Liver (tissue), 9 donors: Measurements from ENCODE around the gene HOXB3. TPM values are rescaled to one million over a fixed set of nuclear protein-coding genes. Genes with fewer than 3 reads are reported as not detected.
A peak's percentile ranks its signal among the peaks of the same experiment; 100 is the strongest.

ENCODE experiments used
- DNase-seq: peaks from one replicate; pipeline ENCODE4 v3.0.0-alpha.2; 2017; ENCODE audit warnings: low spot score
- H3K27ac ChIP-seq, 2 donors: one replicate each; pipeline ENCODE4 v1.7.0; 2013; ENCODE audit warnings: inconsistent platforms in 2 of 2, low read length in 2 of 2, control low read depth in 1 of 2, low read depth in 1 of 2, mild to moderate bottlenecking in 1 of 2
- H3K27me3 ChIP-seq, 4 donors: one replicate each; pipeline versions ENCODE4 v1.6.1 to v1.7.0; 2013; ENCODE audit warnings: low read length in 3 of 4, inconsistent platforms in 1 of 4, mild to moderate bottlenecking in 1 of 4, moderate library complexity in 1 of 4; ENCODE audit not compliant: control insufficient read depth in 4 of 4, insufficient read depth in 4 of 4
- H3K36me3 ChIP-seq, 4 donors: one replicate each; pipeline versions ENCODE4 v1.6.1 to v1.7.0; 2013; ENCODE audit warnings: low read length in 3 of 4, mild to moderate bottlenecking in 3 of 4, low read depth in 1 of 4, moderate library complexity in 1 of 4; ENCODE audit not compliant: control insufficient read depth in 4 of 4, insufficient read depth in 3 of 4
- H3K4me1 ChIP-seq, 4 donors: one replicate each; pipeline versions ENCODE4 v1.6.1 to v1.7.0; 2013; ENCODE audit warnings: low read length in 3 of 4, mild to moderate bottlenecking in 3 of 4, moderate library complexity in 1 of 4; ENCODE audit not compliant: control insufficient read depth in 4 of 4, insufficient read depth in 4 of 4
- H3K4me3 ChIP-seq, 3 donors: one replicate each; pipeline versions ENCODE4 v1.6.1 to v1.7.0; 2013; ENCODE audit warnings: low read length in 3 of 3, control low read depth in 1 of 3, low read depth in 1 of 3, mild to moderate bottlenecking in 1 of 3
- H3K9ac ChIP-seq, 2 donors: one replicate each; pipeline ENCODE4 v1.7.0; 2013; ENCODE audit warnings: low read length in 2 of 2, mild to moderate bottlenecking in 2 of 2, moderate library complexity in 2 of 2, control low read depth in 1 of 2, low read depth in 1 of 2
- H3K9me3 ChIP-seq, 4 donors: one replicate each; pipeline versions ENCODE4 v1.6.1 to v1.7.0; 2013; ENCODE audit warnings: low read length in 3 of 4; ENCODE audit not compliant: control insufficient read depth in 4 of 4
- ATF3 ChIP-seq: IDR thresholded peaks from 2 replicates; pipeline ENCODE4 v1.6.1; 2016; ENCODE audit warnings: antibody characterized with exemption
- CTCF ChIP-seq: fragments of 150-350 bp; IDR thresholded peaks from 2 replicates; pipeline ENCODE4 v1.5.1; 2017; ENCODE audit warnings: improper control_type of control experiment, low read depth, low read length; ENCODE audit not compliant: missing input control
- EGR1 ChIP-seq, 2 donors: IDR thresholded peaks; 2 replicates each; pipeline ENCODE4 v1.6.1; 2016 to 2018; ENCODE audit warnings: antibody characterized with exemption in 2 of 2, low read depth in 2 of 2
- FOXA1 ChIP-seq: IDR thresholded peaks from 2 replicates; pipeline ENCODE4 v1.6.1; 2016; ENCODE audit warnings: antibody characterized with exemption
- FOXA2 ChIP-seq: IDR thresholded peaks from 2 replicates; pipeline ENCODE4 v1.6.1; 2016; ENCODE audit warnings: antibody characterized with exemption
- HNF4A ChIP-seq, 2 donors: conservative IDR thresholded peaks; 2 replicates each; pipeline ENCODE4 v1.6.1; 2016; ENCODE audit warnings: antibody characterized with exemption in 2 of 2, mild to moderate bottlenecking in 2 of 2
- HNF4G ChIP-seq: IDR thresholded peaks from 2 replicates; pipeline ENCODE4 v1.6.1; 2016; ENCODE audit warnings: antibody characterized with exemption
- JUND ChIP-seq, 2 donors: IDR thresholded peaks; 2 replicates each; pipeline ENCODE4 v1.6.1; 2016; ENCODE audit warnings: antibody characterized with exemption in 2 of 2
- MAX ChIP-seq: IDR thresholded peaks from 2 replicates; pipeline ENCODE4 v1.6.1; 2016; ENCODE audit warnings: antibody characterized with exemption
- REST ChIP-seq: IDR thresholded peaks from 2 replicates; pipeline ENCODE4 v1.6.1; 2016; ENCODE audit warnings: antibody characterized with exemption, mild to moderate bottlenecking
- RXRA ChIP-seq, 2 donors: IDR thresholded peaks; 2 replicates each; pipeline ENCODE4 v1.6.1; 2017 to 2018; ENCODE audit warnings: antibody characterized with exemption in 2 of 2, mild to moderate bottlenecking in 1 of 2
- SP1 ChIP-seq: IDR thresholded peaks from 2 replicates; pipeline ENCODE4 v1.6.1; 2018; ENCODE audit warnings: antibody characterized with exemption, mild to moderate bottlenecking
- YY1 ChIP-seq: IDR thresholded peaks from 2 replicates; pipeline ENCODE4 v1.6.1; 2016; ENCODE audit warnings: antibody characterized with exemption, mild to moderate bottlenecking
- WGBS: extraction: QIAGEN DNeasy Blood & Tissue Kit; methylation state at CpG from one replicate; pipeline ENCODE4 v1.1.7; 2013; 5-methylcytosine and 5-hydroxymethylcytosine counted together
- polyA plus RNA-seq, 2 donors: library from polyadenylated mRNA; stranded (reverse) in 1 of 2; unstranded in 1 of 2; fragments of 200-250 nt in 1 of 2; fragments of >200 nt in 1 of 2; fragmentation: Nextera tagmentation in 1 of 2; extraction: Ambion mirVana in 1 of 2; gene quantifications; one replicate each; pipeline versions ENCODE4 v1.2.1 to v1.2.3, GENCODE V29; 2013 to 2015
- total RNA-seq, 2 donors: library from RNA; depleted of rRNA; stranded (reverse); fragments of >200 nt; gene quantifications; one replicate each; pipeline ENCODE4 v1.2.3, GENCODE V29; 2014
- donor health status: healthy.
- donor health status: healthy.
- donor health status: healthy.
- donor health status: healthy.
- donor health status: healthy.

The HOXB3 gene
- total and polyA plus RNA-seq, 4 donors, result 0.75 to 2.2 (median 1.2) TPM

GRCh38 chr17:48625495-48626244, 35.6 kb upstream of the HOXB3 start:
- 2% methylated on average over 69 of the region's 69 CpGs for WGBS
- H3K4me1 ChIP-seq, result peaks cover 7 to 14% (median 13%) of the 10 kb centered on the region in 4 donors
- no peak for DNase-seq
- peaks cover 4 to 53% (median 38%) of the 10 kb centered on the region in 4 donors for H3K27me3 ChIP-seq
- H3K9ac ChIP-seq, result no peak overlapping the region
- peak overlapping the region in 1 of 3 donors; percentile 39 for H3K4me3 ChIP-seq
- no peaks in the 10 kb centered on the region for H3K9me3 ChIP-seq
- H3K27ac ChIP-seq, result no peak overlapping the region
- TF ChIP-seq JUND (IDR thresholded peaks at IDR 0.05), result no peak
- TF ChIP-seq FOXA1, result no peak
- no peak for TF ChIP-seq REST
- no peak for TF ChIP-seq HNF4G
- no peak for TF ChIP-seq HNF4A (conservative IDR thresholded peaks at IDR 0.05)
- no peak for TF ChIP-seq CTCF
- no peak for TF ChIP-seq ATF3
- TF ChIP-seq MAX, result no peak
- no peak for TF ChIP-seq FOXA2
- TF ChIP-seq RXRA (IDR thresholded peaks at IDR 0.05), result no peak
- no peak for TF ChIP-seq SP1
- no peaks in the 10 kb centered on the region for H3K36me3 ChIP-seq

GRCh38 chr17:48624544-48625494, 34.8 kb upstream of the HOXB3 start:
- no peaks in the 10 kb centered on the region for H3K36me3 ChIP-seq
- peaks cover 7 to 14% (median 13%) of the 10 kb centered on the region in 4 donors for H3K4me1 ChIP-seq
- H3K27me3 ChIP-seq, result peaks cover 4 to 52% (median 38%) of the 10 kb centered on the region in 4 donors
- no peaks in the 10 kb centered on the region for H3K9me3 ChIP-seq
- no peak overlapping the region for H3K27ac ChIP-seq
- no peak overlapping the region for H3K9ac ChIP-seq
- peak overlapping the region in 1 of 3 donors; percentile 39 for H3K4me3 ChIP-seq
- WGBS, result 3% methylated on average over 66 of the region's 66 CpGs
- no peak for TF ChIP-seq REST
- no peak for TF ChIP-seq HNF4A (conservative IDR thresholded peaks at IDR 0.05)
- no peak for TF ChIP-seq FOXA2
- TF ChIP-seq RXRA (IDR thresholded peaks at IDR 0.05), result no peak
- TF ChIP-seq CTCF, result no peak
- TF ChIP-seq EGR1 (IDR thresholded peaks at IDR 0.05; ENCODE audit: low read depth in 2 of 2), result no peak
- no peak for TF ChIP-seq FOXA1
- TF ChIP-seq YY1, result no peak
- no peak for DNase-seq
